ENCODE data around the gene ARL8A.
"Not testable (repeated sequence)": the region's sequence is repeated elsewhere in the genome, so short reads cannot be mapped to it uniquely, and the experiment has no call there.

The ARL8A gene

GRCh38 chr1:202133496-202133895, 11.0 kb downstream of the ARL8A start:
- DNase-seq, result no peak

DNA sequence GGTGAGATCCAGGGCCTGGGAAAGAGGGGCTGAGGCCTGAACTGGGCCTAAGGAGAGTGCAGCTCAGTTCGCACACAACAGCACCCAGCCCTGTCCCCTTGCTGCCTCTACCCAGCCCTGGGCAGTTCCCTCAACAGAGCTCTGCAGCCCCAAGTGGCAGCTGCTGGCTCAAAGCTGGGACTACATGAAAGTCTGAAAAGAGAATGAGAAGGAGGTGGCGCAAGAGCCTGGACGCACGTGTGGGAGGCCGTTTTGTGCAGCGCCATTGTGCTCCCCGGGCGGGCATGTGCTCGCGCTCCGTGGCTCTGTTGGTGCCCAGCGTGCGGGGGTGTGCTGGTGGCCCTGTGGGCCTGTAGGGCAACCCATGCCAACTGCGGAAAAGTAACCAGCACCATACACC, 11.5 kb downstream of the ARL8A start:
- DNase-seq, result no peak

- DNase-seq, result no peak
Observed at GRCh38 chr1:202131956-202132821, 12.3 kb downstream of the ARL8A start.

DNA sequence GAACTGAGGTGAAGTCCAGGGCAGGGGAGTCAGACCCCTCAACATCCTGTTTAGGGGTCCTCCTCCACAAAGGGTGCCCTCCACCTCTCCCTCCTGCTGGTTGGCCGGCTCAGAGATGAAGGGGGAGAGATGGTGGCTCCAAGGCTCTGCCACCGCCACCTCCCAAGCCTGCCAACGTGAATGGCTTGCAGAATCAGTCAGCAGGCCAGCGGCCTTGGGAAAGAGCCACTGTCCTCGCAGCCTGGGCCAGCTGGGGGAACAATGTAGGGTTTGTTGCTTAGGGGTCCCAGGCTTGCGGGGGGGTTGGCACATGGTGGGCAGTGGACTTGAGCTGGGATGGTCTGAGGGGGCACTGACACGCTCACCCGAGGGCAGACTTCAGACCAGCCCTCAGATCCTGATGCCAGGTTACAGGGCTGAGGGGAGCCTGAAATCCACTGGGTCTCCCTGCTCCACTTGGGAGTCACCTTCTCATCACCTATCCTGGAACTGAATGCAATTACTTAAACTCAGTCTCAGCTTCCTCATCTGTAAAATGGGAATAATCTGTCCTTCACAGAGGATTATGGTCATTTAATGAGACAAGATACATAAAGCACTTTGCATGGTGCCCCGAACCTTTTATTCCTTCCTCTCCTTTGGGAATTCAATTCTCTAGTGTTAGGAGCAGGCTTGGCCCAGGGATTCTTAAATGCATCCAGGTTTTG, 13.6 kb downstream of the ARL8A start:
- no peak for DNase-seq

DNA sequence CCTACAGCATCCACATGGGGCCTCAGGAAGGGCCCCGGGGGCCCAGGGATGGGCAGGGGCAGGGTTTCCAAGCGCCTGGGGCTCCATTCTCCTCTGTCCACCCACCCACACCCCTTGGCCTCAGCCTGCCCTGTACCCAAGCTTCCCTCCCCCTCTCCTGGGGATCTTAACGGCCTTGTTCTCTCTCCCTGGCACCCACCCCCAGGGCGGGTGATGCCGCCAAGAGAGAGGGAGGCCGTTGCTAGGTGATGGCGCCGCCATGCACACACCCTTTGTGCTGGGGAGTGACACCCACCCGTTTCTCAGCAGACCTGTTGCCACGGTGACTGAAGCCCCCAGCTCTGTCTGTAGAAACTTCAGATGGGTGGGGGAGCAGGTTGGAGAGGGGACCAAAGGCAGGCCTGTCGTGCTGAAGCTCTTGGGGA, 14.2 kb downstream of the ARL8A start:
- DNase-seq, result no peak

DNA sequence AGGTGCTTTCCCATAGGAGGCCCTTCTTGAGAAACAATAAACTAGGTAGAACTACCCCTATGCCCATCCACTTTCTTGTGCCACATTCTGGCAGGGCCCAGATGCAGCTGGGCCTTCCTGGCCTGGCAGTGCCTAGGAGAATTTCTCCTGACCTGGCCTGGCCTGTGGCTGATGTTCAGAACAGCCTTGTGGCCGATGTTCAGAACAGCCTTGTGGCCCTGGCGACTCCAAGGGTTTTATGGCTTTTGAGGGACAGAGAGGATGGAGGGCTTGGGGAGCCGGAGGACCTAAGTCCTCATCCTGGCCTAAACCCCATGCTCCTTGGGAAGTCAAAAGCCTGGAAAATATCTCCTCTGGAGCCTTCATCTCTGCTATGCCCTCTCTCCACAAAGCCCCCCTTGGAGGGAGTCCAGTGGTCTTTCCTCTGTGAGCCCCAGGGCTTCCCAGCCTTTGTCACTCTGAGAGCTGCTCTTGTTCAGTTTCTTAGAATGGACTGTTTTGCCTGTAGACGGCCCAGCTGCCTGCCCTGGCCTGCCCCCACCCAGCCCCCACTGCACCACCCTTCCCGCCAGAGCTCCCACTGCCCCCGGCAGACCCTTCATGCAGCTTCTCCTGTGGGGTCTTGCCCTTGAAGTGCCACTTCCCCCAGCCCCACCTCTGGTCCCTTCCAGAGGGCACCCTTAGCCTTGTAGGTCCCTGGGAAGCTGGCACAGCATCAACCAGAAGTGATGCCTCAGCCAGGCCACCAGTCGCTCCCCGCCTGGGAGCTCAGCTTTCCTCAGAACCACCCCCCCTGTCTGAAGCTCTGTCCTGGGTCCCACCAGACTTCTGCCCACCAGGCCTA, 14.9 kb downstream of the ARL8A start:
- DNase-seq, result no peak

GRCh38 chr1:202127836-202128622, 16.5 kb downstream of the ARL8A start:
- DNase-seq, result no peak

DNA sequence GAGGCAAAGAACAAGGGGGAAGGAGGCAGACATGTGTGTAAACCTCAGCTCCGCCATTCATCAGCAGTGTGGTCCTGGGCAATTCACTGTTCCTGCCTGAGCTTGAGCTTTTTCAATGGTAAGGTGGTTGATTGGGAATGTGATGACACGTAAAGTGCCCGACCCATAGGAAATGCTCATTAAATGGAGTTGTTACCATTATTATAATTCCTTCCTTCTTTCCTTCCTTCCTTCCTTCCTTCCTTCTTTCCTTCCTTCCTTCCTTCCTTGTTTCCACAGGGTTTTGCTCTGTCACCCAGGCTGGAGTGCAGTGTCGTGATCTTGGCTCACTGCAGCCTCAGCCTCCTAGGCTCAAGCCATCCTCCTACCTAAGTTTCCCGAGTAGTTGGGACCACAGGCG, 17.5 kb downstream of the ARL8A start:
- DNase-seq, result no peak

DNA sequence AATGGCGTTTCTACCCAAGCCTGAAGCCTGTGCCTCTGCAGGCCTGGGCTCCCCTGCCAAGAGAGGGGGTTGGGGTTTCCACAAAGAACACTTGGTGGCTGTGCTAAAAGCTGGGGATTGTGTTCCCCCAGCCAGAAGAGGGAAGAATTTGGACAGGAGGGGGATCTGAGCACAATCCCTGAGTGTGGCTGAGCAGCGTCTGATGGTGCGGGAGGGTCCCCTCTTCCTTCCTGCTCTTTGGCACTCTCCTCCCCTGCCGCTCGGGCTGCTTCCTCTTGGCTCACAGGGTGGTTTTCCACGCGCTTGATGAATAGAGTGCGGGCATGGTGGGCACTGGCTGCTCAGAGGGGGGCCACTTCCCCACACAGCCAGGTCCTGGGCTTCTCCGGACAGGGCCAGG, 18.1 kb downstream of the ARL8A start:
- DNase-seq, result no peak

- no peak for DNase-seq
Observed at GRCh38 chr1:202125611-202126010, 18.9 kb downstream of the ARL8A start.

DNA sequence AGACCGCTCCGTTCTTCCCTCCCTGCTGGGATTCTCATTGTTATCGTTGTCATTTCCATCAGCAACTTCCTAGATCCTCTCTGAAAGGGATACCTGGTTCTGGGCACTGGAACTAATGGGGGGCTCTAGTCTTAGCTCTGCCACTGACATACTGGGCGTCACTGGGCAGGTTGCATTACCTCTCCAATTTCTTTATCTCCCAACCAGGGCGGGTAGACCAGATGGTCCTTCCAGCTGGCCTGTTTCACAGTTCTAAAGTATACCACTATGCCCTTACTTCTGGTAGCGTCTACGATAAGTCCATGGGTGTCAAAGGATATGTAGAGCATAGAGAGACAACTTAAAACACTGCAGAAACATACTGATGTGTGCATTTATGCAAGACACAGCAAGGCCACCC, 20.4 kb downstream of the ARL8A start:
- DNase-seq, result no peak

DNA sequence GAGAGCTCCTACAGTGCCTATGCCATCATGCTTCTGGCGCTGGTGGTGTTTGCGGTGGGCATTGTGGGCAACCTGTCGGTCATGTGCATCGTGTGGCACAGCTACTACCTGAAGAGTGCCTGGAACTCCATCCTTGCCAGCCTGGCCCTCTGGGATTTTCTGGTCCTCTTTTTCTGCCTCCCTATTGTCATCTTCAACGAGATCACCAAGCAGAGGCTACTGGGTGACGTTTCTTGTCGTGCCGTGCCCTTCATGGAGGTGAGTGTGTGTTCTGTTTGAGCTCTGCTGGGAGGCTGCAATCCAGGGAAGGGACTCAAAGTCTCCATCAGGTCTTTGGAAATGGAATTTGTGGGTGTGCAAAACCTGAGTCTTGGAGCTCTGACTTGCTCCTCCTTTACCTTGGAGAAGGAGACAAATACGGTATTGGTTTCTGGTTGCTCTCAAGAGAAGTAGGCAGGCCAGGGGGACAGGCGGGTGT, 21.2 kb downstream of the ARL8A start:
- DNase-seq, result no peak

DNA sequence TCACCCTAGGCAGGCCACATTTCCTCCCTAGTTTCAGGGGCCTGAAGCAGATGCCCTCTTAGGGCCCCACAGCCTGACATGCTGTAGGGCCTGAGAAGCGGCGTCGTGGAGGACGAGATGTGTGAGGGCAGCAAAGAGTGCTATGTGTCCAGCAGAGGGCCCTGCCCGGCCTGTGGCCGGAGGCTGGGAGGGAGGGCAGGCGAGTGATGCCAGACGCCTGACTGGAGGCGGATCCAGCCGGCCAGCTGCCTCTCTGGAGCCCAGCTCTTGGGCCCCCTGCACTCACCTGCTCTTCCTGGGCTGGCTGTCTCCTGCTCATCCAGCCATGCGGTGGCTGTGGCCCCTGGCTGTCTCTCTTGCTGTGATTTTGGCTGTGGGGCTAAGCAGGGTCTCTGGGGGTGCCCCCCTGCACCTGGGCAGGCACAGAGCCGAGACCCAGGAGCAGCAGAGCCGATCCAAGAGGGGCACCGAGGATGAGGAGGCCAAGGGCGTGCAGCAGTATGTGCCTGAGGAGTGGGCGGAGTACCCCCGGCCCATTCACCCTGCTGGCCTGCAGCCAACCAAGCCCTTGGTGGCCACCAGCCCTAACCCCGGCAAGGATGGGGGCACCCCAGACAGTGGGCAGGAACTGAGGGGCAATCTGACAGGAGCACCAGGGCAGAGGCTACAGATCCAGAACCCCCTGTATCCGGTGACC, 21.8 kb downstream of the ARL8A start, which contains the start of gene GPR37L1:
Gene GPR37L1, plus strand, starts transcription at position 279 of the 697 bp plus-strand sequence. Its CDS starts 47 bp downstream, at position 326.
- DNase-seq, result no peak

DNA sequence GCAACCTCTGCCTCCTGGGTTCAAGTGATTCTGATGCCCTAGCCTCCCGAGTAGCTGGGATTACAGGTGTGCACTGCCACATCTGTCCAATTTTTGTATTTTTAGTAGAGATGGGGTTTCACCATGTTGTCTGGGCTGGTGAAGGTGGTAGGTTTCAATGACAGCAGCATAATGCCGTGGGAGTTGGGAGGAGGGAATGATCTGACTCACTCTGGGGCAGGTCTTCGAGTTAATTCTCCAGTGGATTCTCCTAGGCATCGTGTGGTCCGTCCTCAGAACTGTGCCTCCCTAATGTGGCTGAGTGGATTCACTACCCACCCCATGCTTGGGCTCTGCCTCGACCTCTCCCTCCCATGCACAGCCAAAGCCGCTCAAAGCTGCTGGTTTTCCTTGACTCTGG, 23.5 kb downstream of the ARL8A start:
- no peak for DNase-seq

DNA sequence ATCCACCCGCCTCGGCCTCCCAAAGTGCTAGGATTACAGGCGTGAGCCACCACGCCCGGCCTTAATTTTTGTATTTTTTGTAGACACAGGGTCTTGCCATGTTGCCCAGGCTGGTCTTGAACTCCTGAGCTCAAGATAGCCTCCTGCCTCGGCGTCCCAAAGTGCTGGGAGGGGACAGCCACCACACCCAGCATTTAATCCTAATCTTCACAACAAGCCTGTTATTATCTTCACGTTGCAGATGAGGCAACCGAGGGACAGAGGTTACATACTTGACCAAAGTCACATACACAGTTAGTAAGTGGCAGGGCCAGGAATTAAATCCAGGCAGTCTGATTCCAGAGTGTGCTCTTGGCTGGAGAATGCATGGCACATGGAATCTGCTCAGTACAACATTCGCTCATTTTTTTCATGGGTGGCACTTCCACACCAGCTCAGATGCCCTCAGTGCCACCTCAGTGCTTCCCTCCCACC, 26.6 kb downstream of the ARL8A start:
- no peak for DNase-seq

DNA sequence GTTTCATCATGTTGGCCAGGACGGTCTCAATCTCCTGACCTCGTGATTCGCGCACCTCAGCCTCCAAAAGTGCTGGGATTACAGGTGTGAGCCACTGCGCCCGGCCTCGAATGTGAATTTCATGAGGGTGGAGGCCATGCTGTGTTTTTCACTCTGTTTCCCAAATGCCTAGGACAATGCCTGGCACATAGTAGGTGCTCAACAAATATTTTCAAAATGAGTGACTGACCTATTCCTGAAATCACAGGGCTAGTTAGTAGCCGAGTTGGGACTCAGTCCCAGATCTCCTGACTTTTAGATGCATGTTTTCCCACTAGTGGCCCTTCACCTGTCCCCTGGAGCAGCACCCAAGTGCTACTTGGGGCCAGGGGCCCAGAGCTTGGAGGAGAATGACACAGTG, 28.2 kb downstream of the ARL8A start:
- no peak for DNase-seq

DNA sequence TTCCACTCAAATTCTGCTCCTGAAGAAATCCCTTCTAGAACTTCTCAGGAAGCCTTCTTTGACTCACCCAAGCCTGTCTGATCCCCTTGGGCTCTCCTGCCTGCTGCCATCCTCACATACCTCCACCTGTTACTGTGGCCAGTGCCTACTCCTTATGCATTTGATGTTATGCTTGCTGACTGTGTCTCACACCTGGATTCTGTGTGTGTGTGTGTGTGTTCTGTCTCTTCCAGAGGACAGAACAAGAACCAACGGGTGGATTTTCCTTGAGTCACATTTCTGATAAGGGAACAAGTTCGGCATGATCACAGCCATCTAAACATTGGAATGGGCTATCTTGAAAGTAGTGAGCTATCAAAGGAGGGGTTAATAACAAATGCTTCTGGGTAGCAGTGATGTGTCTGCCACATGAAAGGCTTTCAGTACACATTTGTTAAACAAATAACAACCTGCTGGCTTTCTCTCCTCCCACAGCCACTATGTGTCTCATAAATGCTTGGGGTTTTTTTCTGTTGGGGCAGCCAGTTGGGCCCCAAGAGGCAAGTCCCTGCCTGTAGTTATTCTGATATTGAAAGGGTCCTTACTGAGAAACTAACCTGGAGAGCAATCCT, 30.7 kb downstream of the ARL8A start:
- no peak for DNase-seq

DNA sequence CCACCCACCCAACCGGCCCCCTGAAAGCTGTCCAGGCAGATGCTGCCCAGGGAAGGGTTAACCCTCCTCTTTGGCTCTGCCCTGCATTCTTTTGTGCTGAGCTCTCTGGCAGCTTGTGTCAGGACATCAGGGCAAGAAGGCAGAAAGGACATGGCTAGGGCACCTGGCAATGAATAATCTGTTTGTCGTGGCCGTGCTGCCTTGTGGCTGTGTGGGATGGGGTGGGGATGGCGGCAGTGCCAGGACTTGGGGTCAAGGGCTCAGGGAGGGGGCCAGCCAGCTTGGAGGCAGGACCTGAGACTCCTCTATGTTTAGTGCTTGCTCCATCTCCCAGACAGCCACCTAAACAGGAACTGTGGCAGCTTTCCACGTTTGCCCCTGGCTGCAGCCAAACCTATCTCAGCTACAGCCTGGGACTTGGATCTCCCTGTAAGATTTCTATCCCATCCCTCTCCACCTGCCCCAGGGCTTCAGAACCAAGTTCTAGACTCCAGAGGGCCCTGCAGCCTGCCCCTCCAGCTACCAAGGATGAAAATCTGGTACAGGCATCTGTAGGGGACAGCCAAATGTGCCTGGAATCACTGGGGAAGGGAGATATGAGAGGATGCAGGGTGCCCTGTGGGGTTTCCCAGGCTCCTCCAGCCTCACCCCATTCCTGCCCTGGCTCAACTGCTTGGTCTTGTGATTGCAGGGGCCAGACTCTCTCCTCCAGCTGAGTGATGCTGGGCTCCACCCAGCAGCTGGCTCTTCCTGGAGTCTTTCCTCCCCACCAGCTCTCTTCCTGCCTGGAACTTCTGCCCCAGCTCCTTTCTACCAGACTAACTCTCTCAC, 31.5 kb downstream of the ARL8A start:
- no peak for DNase-seq

- not testable (repeated sequence) for DNase-seq
Observed at GRCh38 chr1:202111589-202111988, 32.9 kb downstream of the ARL8A start.

- no peak for DNase-seq
Observed at GRCh38 chr1:202110977-202111376, 33.6 kb downstream of the ARL8A start.
